ENCODE results near the gene DNAJC17.

DNAJC17 gene

GRCh38 chr15:40790718-40791117, 16.6 kb downstream of the DNAJC17 start:
- no peak for DNase-seq

GRCh38 chr15:40789999-40790398, 17.3 kb downstream of the DNAJC17 start:
- DNase-seq = no peak

- DNase-seq = no peak
Observed at GRCh38 chr15:40789119-40789518, 18.2 kb downstream of the DNAJC17 start.

GRCh38 chr15:40787991-40788390, 19.3 kb downstream of the DNAJC17 start:
- DNase-seq = no peak

- peak; percentile 37 to 55 (median 50) for DNase-seq
Observed at GRCh38 chr15:40787344-40787841, 19.9 kb downstream of the DNAJC17 start.

GRCh38 chr15:40785814-40786213, 21.5 kb downstream of the DNAJC17 start:
- no peak for DNase-seq

GRCh38 chr15:40785164-40785563, 22.1 kb downstream of the DNAJC17 start:
- DNase-seq = no peak

- DNase-seq = peak; percentile 52 to 79 (median 68)
Observed at GRCh38 chr15:40782609-40783227, 24.6 kb downstream of the DNAJC17 start.

- peak; percentile 63 to 83 (median 80) for DNase-seq
Observed at GRCh38 chr15:40776537-40777141, 30.6 kb downstream of the DNAJC17 start.

GRCh38 chr15:40775740-40776536, 31.3 kb downstream of the DNAJC17 start:
- no peak for DNase-seq

- no peak for DNase-seq
Observed at GRCh38 chr15:40775007-40775406, 32.3 kb downstream of the DNAJC17 start.

GRCh38 chr15:40773902-40774301, 33.4 kb downstream of the DNAJC17 start:
- DNase-seq = no peak

- no peak for DNase-seq
Observed at GRCh38 chr15:40773496-40773895, 33.8 kb downstream of the DNAJC17 start.

GRCh38 chr15:40772014-40772413, 35.3 kb downstream of the DNAJC17 start:
- no peak for DNase-seq

- DNase-seq = no peak
Observed at GRCh38 chr15:40771242-40771641, 36.0 kb downstream of the DNAJC17 start.

GRCh38 chr15:40770147-40770721, 37.0 kb downstream of the DNAJC17 start:
- DNase-seq = peak in 3 of 4 experiments; percentile 26 to 52 (median 38)

GRCh38 chr15:40769274-40770146, 37.8 kb downstream of the DNAJC17 start, which contains the start of gene C15orf62:
C15orf62 (plus strand) TSS chr15:40769980; CDS start chr15:40770496, 516 bp downstream.
- peak; percentile 53 to 73 (median 64) for DNase-seq

GRCh38 chr15:40768521-40769273, 38.6 kb downstream of the DNAJC17 start:
- DNase-seq = peak in 2 of 4 experiments; percentile 39

- no peak for DNase-seq
Observed at GRCh38 chr15:40767838-40768500, 39.3 kb downstream of the DNAJC17 start.

Measured in suppressor macrophage (primary cell).